ENCODE measurements around the gene MAGOH. TPM values are rescaled to one million over a fixed set of nuclear protein-coding genes. Genes with fewer than 3 reads are reported as not detected.

The MAGOH gene
- total RNA-seq, 4 donors from 2014 or later = 16.2 to 50.3 (median 20.2) TPM

GRCh38 chr1:53249706-53250105 is 11.4 kb upstream of the MAGOH start:
- Histone ChIP-seq H3K4me1 (no peaks in the 10 kb centered on the region), H3K9me3 (no peaks in the 10 kb centered on the region), H3K27ac (no peak overlapping the region), H3K27me3 (no peaks in the 10 kb centered on the region), H3K36me3 (no peaks in the 10 kb centered on the region), H3K4me3 (no peak overlapping the region)
- no peak for DNase-seq
- TF ChIP-seq CTCF (IDR thresholded peaks at IDR 0.05) = no peak

- H3K36me3 ChIP-seq = no peaks in the 10 kb centered on the region
- no peaks in the 10 kb centered on the region for H3K27me3 ChIP-seq
- no peak overlapping the region for H3K27ac ChIP-seq
- no peaks in the 10 kb centered on the region for H3K9me3 ChIP-seq
- DNase-seq = no peak
- H3K4me3 ChIP-seq = no peak overlapping the region
- H3K4me1 ChIP-seq = no peaks in the 10 kb centered on the region
- TF ChIP-seq CTCF (IDR thresholded peaks at IDR 0.05) (no peak), POLR2A (IDR thresholded peaks at IDR 0.05) (no peak)
Observed at GRCh38 chr1:53246261-53247134, 8.2 kb upstream of the MAGOH start.

- no peak for DNase-seq
- Histone ChIP-seq H3K9me3 (no peaks in the 10 kb centered on the region), H3K4me1 (peaks cover 0 to 2% (median 0%) of the 10 kb centered on the region in 4 donors), H3K36me3 (no peaks in the 10 kb centered on the region), H3K27me3 (no peaks in the 10 kb centered on the region), H3K4me3 (no peak overlapping the region), H3K27ac (no peak overlapping the region)
- TF ChIP-seq POLR2A (IDR thresholded peaks at IDR 0.05) = no peak
- no peak for TF ChIP-seq CTCF (IDR thresholded peaks at IDR 0.05)
Observed at GRCh38 chr1:53244141-53244540, 5.8 kb upstream of the MAGOH start.

GRCh38 chr1:53242381-53242780 is 4.1 kb upstream of the MAGOH start:
- no peak for TF ChIP-seq CTCF (IDR thresholded peaks at IDR 0.05)
- TF ChIP-seq POLR2A (IDR thresholded peaks at IDR 0.05) = no peak
- Histone ChIP-seq H3K4me1 (peaks cover 0 to 10% (median 2%) of the 10 kb centered on the region in 4 donors), H3K9me3 (no peaks in the 10 kb centered on the region)

GRCh38 chr1:53241828-53242227 is 3.5 kb upstream of the MAGOH start:
- no peak overlapping the region for H3K27ac ChIP-seq
- DNase-seq = no peak
- TF ChIP-seq POLR2A (IDR thresholded peaks at IDR 0.05) (no peak), CTCF (IDR thresholded peaks at IDR 0.05) (no peak)
- H3K4me3 ChIP-seq = no peak overlapping the region
- no peaks in the 10 kb centered on the region for H3K9me3 ChIP-seq
- no peaks in the 10 kb centered on the region for H3K36me3 ChIP-seq
- H3K27me3 ChIP-seq = no peaks in the 10 kb centered on the region
- H3K4me1 ChIP-seq = peaks cover 0 to 16% (median 7%) of the 10 kb centered on the region in 4 donors

More at GRCh38 chr1:53242381-53242780, 4.1 kb upstream of the MAGOH start:
- Histone ChIP-seq H3K27ac (no peak overlapping the region), H3K36me3 (no peaks in the 10 kb centered on the region), H3K4me3 (no peak overlapping the region), H3K27me3 (no peaks in the 10 kb centered on the region)
- no peak for DNase-seq

Data from Peyer's patch (tissue), 4 donors.